ENCODE results near the gene PODN. TPM values are rescaled to one million over a fixed set of nuclear protein-coding genes. Genes with fewer than 3 reads are reported as not detected.
A peak's percentile ranks its signal among the peaks of the same experiment; 100 is the strongest.

The PODN gene
- total RNA-seq, 1 donor from 2014 or later: not detected

- Mint-ChIP-seq H3K9me3 (no peaks in the 10 kb centered on the region), H3K4me3 (no peak overlapping the region), H3K27me3 (no peaks in the 10 kb centered on the region), H3K36me3 (ENCODE audit: low read depth) (peaks cover 21% of the 10 kb centered on the region), H3K27ac (no peak overlapping the region), H3K4me1 (peaks cover 8% of the 10 kb centered on the region)
- intact Hi-C loops (cut with micrococcal nuclease): no loop called here
- DNase-seq: no peak
These were observed 18.7 kb upstream of the PODN start for GRCh38 chr1:53043271-53043670.

DNA sequence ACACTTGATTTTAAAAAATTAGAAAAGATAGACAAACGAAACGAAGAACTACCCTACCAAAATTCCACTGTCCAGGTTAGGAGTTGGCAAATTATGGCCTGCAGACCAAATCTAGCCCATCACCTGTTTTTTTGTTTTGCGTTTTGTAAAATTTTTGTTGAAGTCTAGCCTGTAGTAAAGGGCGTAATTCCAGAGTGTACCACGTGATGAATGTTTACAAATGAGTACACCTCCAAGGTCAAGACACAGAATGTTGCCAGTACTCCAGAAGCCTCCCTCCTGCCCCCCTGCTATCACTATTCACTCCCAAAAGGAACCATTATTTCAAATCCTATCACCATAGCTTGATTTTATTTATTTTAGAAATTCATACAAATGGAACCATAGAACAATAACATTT lies 17.1 kb upstream of the PODN start:
- Mint-ChIP-seq H3K9me3 (no peaks in the 10 kb centered on the region), H3K4me1 (peaks cover 8% of the 10 kb centered on the region), H3K36me3 (ENCODE audit: low read depth) (peaks cover 19% of the 10 kb centered on the region), H3K27ac (no peak overlapping the region), H3K4me3 (no peak overlapping the region), H3K27me3 (no peaks in the 10 kb centered on the region)
- intact Hi-C loops (cut with micrococcal nuclease): no loop called here
- no peak for DNase-seq

- Mint-ChIP-seq H3K36me3 (ENCODE audit: low read depth) (peaks cover 21% of the 10 kb centered on the region), H3K9me3 (no peaks in the 10 kb centered on the region), H3K27ac (no peak overlapping the region), H3K4me3 (no peak overlapping the region), H3K27me3 (no peaks in the 10 kb centered on the region), H3K4me1 (peaks cover 8% of the 10 kb centered on the region)
- DNase-seq: no peak
- intact Hi-C loops (cut with micrococcal nuclease): no loop called here
These were observed 15.1 kb upstream of the PODN start for GRCh38 chr1:53046930-53047329.

GRCh38 chr1:53047737-53048736 lies 14.0 kb upstream of the PODN start:
- H3K9me3 Mint-ChIP-seq: no peaks in the 10 kb centered on the region
- H3K36me3 Mint-ChIP-seq (ENCODE audit: low read depth): peaks cover 27% of the 10 kb centered on the region
- no peak for DNase-seq
- H3K27me3 Mint-ChIP-seq: no peaks in the 10 kb centered on the region
- peaks cover 8% of the 10 kb centered on the region for H3K4me1 Mint-ChIP-seq
- intact Hi-C loops (cut with micrococcal nuclease): no loop called here
- H3K4me3 Mint-ChIP-seq: no peak overlapping the region
- H3K27ac Mint-ChIP-seq: no peak overlapping the region

GRCh38 chr1:53048960-53049573 lies 12.9 kb upstream of the PODN start:
- H3K4me1 Mint-ChIP-seq: peaks cover 8% of the 10 kb centered on the region
- no peak overlapping the region for H3K27ac Mint-ChIP-seq
- H3K36me3 Mint-ChIP-seq (ENCODE audit: low read depth): peaks cover 31% of the 10 kb centered on the region
- intact Hi-C loops (cut with micrococcal nuclease): no loop called here
- no peak overlapping the region for H3K4me3 Mint-ChIP-seq
- H3K27me3 Mint-ChIP-seq: no peaks in the 10 kb centered on the region
- no peak for DNase-seq
- H3K9me3 Mint-ChIP-seq: no peaks in the 10 kb centered on the region

DNA sequence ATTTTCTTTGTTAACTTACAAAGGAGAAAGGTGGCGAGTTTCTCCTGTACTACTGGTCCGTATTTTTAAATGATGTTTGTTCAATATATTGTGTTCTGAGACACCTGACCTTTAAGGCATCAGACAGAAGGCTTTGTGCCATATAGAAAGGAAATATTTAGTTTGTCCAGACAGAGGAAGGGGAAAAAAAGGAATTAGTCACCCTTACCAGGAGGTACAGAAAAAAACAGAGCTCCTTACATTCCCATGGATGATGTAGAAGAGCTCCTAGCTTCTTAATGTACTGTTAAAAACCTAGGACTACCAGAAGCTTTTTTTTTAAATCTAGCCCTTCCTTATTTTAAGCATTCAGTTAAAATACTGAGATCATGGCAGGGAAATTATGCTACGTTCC lies 12.4 kb upstream of the PODN start:
- Mint-ChIP-seq H3K27me3 (no peaks in the 10 kb centered on the region), H3K36me3 (ENCODE audit: low read depth) (peaks cover 35% of the 10 kb centered on the region), H3K27ac (no peak overlapping the region), H3K4me3 (no peak overlapping the region), H3K4me1 (peaks cover 8% of the 10 kb centered on the region), H3K9me3 (no peaks in the 10 kb centered on the region)
- no peak for DNase-seq
- intact Hi-C loops (cut with micrococcal nuclease): no loop called here

GRCh38 chr1:53050310-53050709 lies 11.7 kb upstream of the PODN start:
- Mint-ChIP-seq H3K27me3 (no peaks in the 10 kb centered on the region), H3K27ac (no peak overlapping the region), H3K9me3 (no peaks in the 10 kb centered on the region), H3K4me1 (peaks cover 8% of the 10 kb centered on the region), H3K36me3 (ENCODE audit: low read depth) (peaks cover 36% of the 10 kb centered on the region), H3K4me3 (no peak overlapping the region)
- intact Hi-C loops (cut with micrococcal nuclease): no loop called here
- no peak for DNase-seq

- DNase-seq: no peak
- Mint-ChIP-seq H3K27me3 (no peaks in the 10 kb centered on the region), H3K9me3 (no peaks in the 10 kb centered on the region), H3K36me3 (ENCODE audit: low read depth) (peaks cover 36% of the 10 kb centered on the region), H3K27ac (no peak overlapping the region), H3K4me1 (peaks cover 8% of the 10 kb centered on the region), H3K4me3 (no peak overlapping the region)
- intact Hi-C loops (cut with micrococcal nuclease): no loop called here
These were observed 10.3 kb upstream of the PODN start for GRCh38 chr1:53051676-53052075.

DNA sequence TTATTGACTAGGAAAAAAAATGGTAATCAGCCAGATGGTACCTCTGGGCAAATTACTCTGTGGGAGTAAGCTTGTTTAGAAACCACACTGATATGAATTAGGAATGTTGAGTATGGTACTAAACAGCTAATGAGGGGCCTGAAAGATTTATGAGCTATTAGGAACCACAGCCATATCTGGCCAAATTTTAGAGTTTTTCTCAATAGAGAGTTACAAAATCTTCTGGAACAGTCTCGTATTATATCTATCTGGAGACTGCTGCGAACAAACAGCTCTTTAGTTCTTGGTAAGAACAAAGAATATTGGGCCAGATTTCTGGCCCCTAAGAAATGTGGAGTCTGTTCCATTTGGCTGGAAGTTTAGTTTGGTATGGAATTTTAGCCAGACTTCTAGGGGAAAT lies 4.9 kb upstream of the PODN start:
- no peaks in the 10 kb centered on the region for H3K4me1 Mint-ChIP-seq
- H3K36me3 Mint-ChIP-seq (ENCODE audit: low read depth): peaks cover 16% of the 10 kb centered on the region
- H3K9me3 Mint-ChIP-seq: no peaks in the 10 kb centered on the region
- intact Hi-C loops (cut with micrococcal nuclease): no loop called here
- DNase-seq: no peak
- H3K4me3 Mint-ChIP-seq: no peak overlapping the region
- peaks cover 35% of the 10 kb centered on the region for H3K27me3 Mint-ChIP-seq
- H3K27ac Mint-ChIP-seq: no peak overlapping the region

GRCh38 chr1:53060579-53060978 lies 1.4 kb upstream of the PODN start:
- intact Hi-C loops (cut with micrococcal nuclease): no loop called here
- H3K9me3 Mint-ChIP-seq: no peaks in the 10 kb centered on the region
- no peaks in the 10 kb centered on the region for H3K36me3 Mint-ChIP-seq (ENCODE audit: low read depth)
- no peak overlapping the region for H3K4me3 Mint-ChIP-seq
- H3K27me3 Mint-ChIP-seq: peaks cover 57% of the 10 kb centered on the region
- DNase-seq: no peak
- H3K4me1 Mint-ChIP-seq: peaks cover 1% of the 10 kb centered on the region
- no peak overlapping the region for H3K27ac Mint-ChIP-seq

DNA sequence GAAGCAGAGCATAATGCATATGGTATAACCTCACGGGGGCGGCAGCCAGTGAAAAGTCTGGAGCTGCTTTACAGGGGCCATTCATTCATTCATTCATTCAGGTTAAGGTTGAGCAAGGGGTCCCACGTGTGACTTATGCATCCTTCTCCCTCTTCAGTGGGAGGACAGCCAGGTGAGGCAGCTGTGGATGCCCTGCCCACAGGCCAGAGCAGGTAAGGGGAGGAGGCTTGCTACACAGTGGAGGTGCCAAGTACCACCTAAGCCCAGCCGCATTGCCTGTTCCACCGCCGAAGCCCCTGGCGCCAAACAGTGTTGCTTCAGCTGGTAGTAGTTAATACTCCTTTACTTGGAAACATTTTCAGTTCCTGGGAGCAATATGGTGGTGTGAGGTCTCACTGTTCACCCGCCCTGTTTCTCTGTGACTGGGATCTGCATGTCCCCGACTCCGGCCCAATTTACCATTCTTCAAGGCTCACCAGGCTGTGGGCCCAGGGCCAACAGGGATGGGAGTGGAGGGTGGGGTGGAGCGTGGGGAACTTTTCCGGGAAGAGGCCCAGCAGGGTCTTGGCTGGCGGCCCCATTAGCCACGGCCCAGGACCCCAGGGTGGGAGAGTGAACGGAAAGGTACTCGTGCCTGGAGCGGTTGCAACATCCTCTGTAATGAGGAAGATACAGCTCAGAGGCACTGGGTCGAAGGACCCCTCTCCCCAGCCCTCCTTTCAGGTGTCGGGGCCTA lies 722 bp upstream of the PODN start:
- no peaks in the 10 kb centered on the region for H3K36me3 Mint-ChIP-seq (ENCODE audit: low read depth)
- peaks cover 1% of the 10 kb centered on the region for H3K4me1 Mint-ChIP-seq
- H3K9me3 Mint-ChIP-seq: no peaks in the 10 kb centered on the region
- intact Hi-C loops (cut with micrococcal nuclease): no loop called here
- peaks cover 58% of the 10 kb centered on the region for H3K27me3 Mint-ChIP-seq
- H3K27ac Mint-ChIP-seq: no peak overlapping the region
- no peak for DNase-seq
- peak overlapping the region; percentile 35 for H3K4me3 Mint-ChIP-seq

GRCh38 chr1:53062708-53063591 lies 937 bp downstream of the PODN start:
- H3K4me3 Mint-ChIP-seq: peak overlapping the region; percentile 56
- H3K4me1 Mint-ChIP-seq: peaks cover 1% of the 10 kb centered on the region
- DNase-seq: no peak
- intact Hi-C loops (cut with micrococcal nuclease): no loop called here
- peaks cover 56% of the 10 kb centered on the region for H3K27me3 Mint-ChIP-seq
- H3K36me3 Mint-ChIP-seq (ENCODE audit: low read depth): no peaks in the 10 kb centered on the region
- no peaks in the 10 kb centered on the region for H3K9me3 Mint-ChIP-seq
- no peak overlapping the region for H3K27ac Mint-ChIP-seq

DNA sequence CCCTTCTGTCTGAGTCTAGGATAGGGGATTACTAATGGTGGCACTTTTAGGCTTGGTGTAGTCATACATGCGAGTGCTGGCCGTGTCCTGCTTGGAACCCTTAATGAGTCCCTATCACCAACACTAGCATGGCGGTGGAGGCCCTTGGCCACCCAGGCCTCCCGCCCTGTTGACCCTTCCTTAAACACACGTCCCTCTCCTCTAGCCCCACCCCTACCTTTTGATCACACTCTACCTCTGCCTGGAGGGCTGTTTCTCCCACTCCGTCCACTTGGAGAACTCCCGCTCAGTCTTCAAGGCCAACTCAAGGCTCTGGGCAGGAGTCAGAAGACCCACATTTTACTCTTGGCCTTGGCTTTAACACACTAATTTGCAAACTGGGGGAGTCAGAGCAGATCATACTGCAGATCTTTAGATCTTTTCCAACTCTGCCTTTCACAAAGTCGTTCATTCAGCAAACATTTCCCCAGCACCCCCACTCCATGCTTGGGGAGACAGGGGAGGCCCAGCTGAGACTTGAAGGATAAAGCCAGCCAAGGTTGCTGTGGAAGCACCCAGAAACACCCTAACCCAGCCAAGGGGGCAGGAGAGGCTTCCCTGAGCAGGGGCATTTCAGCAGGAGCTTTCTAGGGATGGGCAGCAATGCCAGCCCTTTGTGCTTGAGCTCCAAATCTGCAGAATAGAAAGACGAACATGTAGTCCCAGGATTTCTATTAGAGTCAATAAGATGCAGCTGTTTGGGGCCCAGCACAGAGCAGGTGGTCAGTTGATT lies 1.9 kb downstream of the PODN start:
- intact Hi-C loops (cut with micrococcal nuclease): no loop called here
- H3K27ac Mint-ChIP-seq: no peak overlapping the region
- DNase-seq: no peak
- peaks cover 50% of the 10 kb centered on the region for H3K27me3 Mint-ChIP-seq
- no peak overlapping the region for H3K4me3 Mint-ChIP-seq
- H3K4me1 Mint-ChIP-seq: peaks cover 1% of the 10 kb centered on the region
- H3K9me3 Mint-ChIP-seq: no peaks in the 10 kb centered on the region
- H3K36me3 Mint-ChIP-seq (ENCODE audit: low read depth): no peaks in the 10 kb centered on the region
